Loucy (cell line): ENCODE measurements around the gene MPG.

Source experiments
- H2AFZ ChIP-seq: fragments of 200-600 bp; sonication (generic); 2 replicates; pipeline ENCODE4 v1.6.0; 2016; ENCODE audit warnings: antibody characterized with exemption, mild to moderate bottlenecking, low read length, moderate library complexity
- H3F3A ChIP-seq: fragments of 200-600 bp; 2 replicates; pipeline ENCODE4 v1.6.0; 2016; ENCODE audit warnings: antibody characterized with exemption, low read depth, mild to moderate bottlenecking
- H3K27me3 ChIP-seq: fragments of 200-600 bp; sonication (generic); 2 replicates; pipeline ENCODE4 v1.6.1; 2014; ENCODE audit warnings: low read length, mild to moderate bottlenecking; ENCODE audit not compliant: insufficient read depth, poor library complexity, severe bottlenecking
- H3K36me3 ChIP-seq: fragments of 200-600 bp; sonication (generic); 2 replicates; pipeline ENCODE4 v1.6.1; 2016; ENCODE audit warnings: low read length; ENCODE audit not compliant: insufficient read depth
- H3K4me1 ChIP-seq: fragments of 200-600 bp; sonication (generic); 2 replicates; pipeline ENCODE4 v1.5.1; 2014; ENCODE audit warnings: low read length, mild to moderate bottlenecking; ENCODE audit not compliant: insufficient read depth, poor library complexity, severe bottlenecking
- H3K4me2 ChIP-seq: fragments of 200-600 bp; sonication (generic); 2 replicates; pipeline ENCODE4 v1.6.0; 2014; ENCODE audit warnings: antibody characterized with exemption, low read length, low read depth, mild to moderate bottlenecking; ENCODE audit not compliant: poor library complexity, severe bottlenecking
- H3K4me3 ChIP-seq: fragments of 200-600 bp; sonication (generic); 2 replicates; pipeline ENCODE4 v1.5.1; 2014; ENCODE audit warnings: low read length, mild to moderate bottlenecking, mixed read lengths; ENCODE audit not compliant: poor library complexity, severe bottlenecking
- H3K79me2 ChIP-seq: fragments of 200-600 bp; sonication (generic); 2 replicates; pipeline ENCODE4 v1.6.1; 2014; ENCODE audit warnings: low read length; ENCODE audit not compliant: insufficient read depth
- H3K9ac ChIP-seq: fragments of 200-600 bp; sonication (generic); 2 replicates; pipeline ENCODE4 v1.6.0; 2014; ENCODE audit warnings: mild to moderate bottlenecking, low read depth, low read length, moderate library complexity; ENCODE audit not compliant: poor library complexity, severe bottlenecking
- H3K9me2 ChIP-seq: fragments of 200-600 bp; sonication (generic); replicated peaks from 2 replicates; pipeline ENCODE4 v1.6.1; 2016; ENCODE audit warnings: low read depth, low read length, mixed read lengths
- H3K9me3 ChIP-seq: fragments of 200-600 bp; sonication (generic); 2 replicates; pipeline ENCODE4 v1.6.1; 2014; ENCODE audit warnings: mild to moderate bottlenecking, antibody characterized with exemption, low read length, low read depth; ENCODE audit not compliant: insufficient read depth
- H4K20me1 ChIP-seq: fragments of 200-600 bp; sonication (generic); 2 replicates; pipeline ENCODE4 v1.6.0; 2014; ENCODE audit warnings: antibody characterized with exemption, low read length, mild to moderate bottlenecking; ENCODE audit not compliant: insufficient read depth, poor library complexity, severe bottlenecking
- EZH2phosphoT487 ChIP-seq: fragments of 200-600 bp; IDR thresholded peaks from 2 replicates; pipeline ENCODE4 v1.6.1; 2018; ENCODE audit warnings: antibody characterized with exemption, mild to moderate bottlenecking, moderate library complexity, borderline replicate concordance
- TF ChIP-seq, protein P1 (sequence below): fragments of 200-600 bp; sonication (generic); conservative IDR thresholded peaks from 2 replicates; pipeline ENCODE4 v1.5.1; 2014; ENCODE audit warnings: mild to moderate bottlenecking, antibody characterized with exemption, low read length

Gene MPG

GRCh38 chr16:67884-68789, 9.9 kb upstream of the MPG start:
- TF ChIP-seq, protein P1, sequence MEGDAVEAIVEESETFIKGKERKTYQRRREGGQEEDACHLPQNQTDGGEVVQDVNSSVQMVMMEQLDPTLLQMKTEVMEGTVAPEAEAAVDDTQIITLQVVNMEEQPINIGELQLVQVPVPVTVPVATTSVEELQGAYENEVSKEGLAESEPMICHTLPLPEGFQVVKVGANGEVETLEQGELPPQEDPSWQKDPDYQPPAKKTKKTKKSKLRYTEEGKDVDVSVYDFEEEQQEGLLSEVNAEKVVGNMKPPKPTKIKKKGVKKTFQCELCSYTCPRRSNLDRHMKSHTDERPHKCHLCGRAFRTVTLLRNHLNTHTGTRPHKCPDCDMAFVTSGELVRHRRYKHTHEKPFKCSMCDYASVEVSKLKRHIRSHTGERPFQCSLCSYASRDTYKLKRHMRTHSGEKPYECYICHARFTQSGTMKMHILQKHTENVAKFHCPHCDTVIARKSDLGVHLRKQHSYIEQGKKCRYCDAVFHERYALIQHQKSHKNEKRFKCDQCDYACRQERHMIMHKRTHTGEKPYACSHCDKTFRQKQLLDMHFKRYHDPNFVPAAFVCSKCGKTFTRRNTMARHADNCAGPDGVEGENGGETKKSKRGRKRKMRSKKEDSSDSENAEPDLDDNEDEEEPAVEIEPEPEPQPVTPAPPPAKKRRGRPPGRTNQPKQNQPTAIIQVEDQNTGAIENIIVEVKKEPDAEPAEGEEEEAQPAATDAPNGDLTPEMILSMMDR = no peak
- no peak for TF ChIP-seq EZH2phosphoT487
- no peak overlapping the region for H3K4me3 ChIP-seq
- no peaks in the 10 kb centered on the region for H4K20me1 ChIP-seq
- H3K4me2 ChIP-seq = no peak overlapping the region
- no peak overlapping the region for H2AFZ ChIP-seq
- no peaks in the 10 kb centered on the region for H3K79me2 ChIP-seq
- peaks cover 14% of the 10 kb centered on the region for H3K4me1 ChIP-seq
- no peaks in the 10 kb centered on the region for H3K9me2 ChIP-seq
- no peaks in the 10 kb centered on the region for H3F3A ChIP-seq
- no peaks in the 10 kb centered on the region for H3K27me3 ChIP-seq
- H3K36me3 ChIP-seq = no peaks in the 10 kb centered on the region
- no peaks in the 10 kb centered on the region for H3K9me3 ChIP-seq
- H3K9ac ChIP-seq = no peak overlapping the region

GRCh38 chr16:69181-69580, 8.8 kb upstream of the MPG start:
- H3K4me2 ChIP-seq = no peak overlapping the region
- no peaks in the 10 kb centered on the region for H3K36me3 ChIP-seq

DNA sequence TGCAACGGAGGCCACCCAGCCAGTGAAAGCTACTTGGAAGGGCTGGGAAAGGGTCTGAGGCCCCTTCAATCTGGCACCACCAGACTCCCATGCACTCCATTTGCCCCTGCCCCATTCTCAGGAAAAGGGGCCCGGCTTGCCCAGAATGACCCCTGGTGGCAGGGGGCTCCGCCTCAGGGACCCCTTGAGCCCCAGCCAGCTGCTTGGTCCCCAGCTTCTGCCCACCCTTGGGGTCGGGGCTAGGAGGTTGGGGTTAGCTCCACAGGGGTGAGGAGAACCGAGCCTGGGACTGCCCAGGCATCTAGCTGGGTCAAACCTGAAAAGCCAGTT, 6.8 kb upstream of the MPG start:
- H3K27me3 ChIP-seq = no peaks in the 10 kb centered on the region
- TF ChIP-seq, protein P1 = no peak
- TF ChIP-seq EZH2phosphoT487 = no peak
- H3K4me3 ChIP-seq = no peak overlapping the region
- no peaks in the 10 kb centered on the region for H3K9me3 ChIP-seq
- peaks cover 18% of the 10 kb centered on the region for H3K4me1 ChIP-seq
- no peaks in the 10 kb centered on the region for H3F3A ChIP-seq
- no peaks in the 10 kb centered on the region for H3K9me2 ChIP-seq
- no peaks in the 10 kb centered on the region for H4K20me1 ChIP-seq
- no peaks in the 10 kb centered on the region for H3K79me2 ChIP-seq
- H3K9ac ChIP-seq = no peak overlapping the region
- no peak overlapping the region for H2AFZ ChIP-seq
- no peak overlapping the region for H3K4me2 ChIP-seq
- no peaks in the 10 kb centered on the region for H3K36me3 ChIP-seq

More at GRCh38 chr16:69181-69580, 8.8 kb upstream of the MPG start:
- Histone ChIP-seq H3K9me2 (no peaks in the 10 kb centered on the region), H3K79me2 (no peaks in the 10 kb centered on the region), H3K4me3 (no peak overlapping the region), H2AFZ (no peak overlapping the region), H3F3A (no peaks in the 10 kb centered on the region), H4K20me1 (no peaks in the 10 kb centered on the region), H3K9ac (no peak overlapping the region), H3K9me3 (no peaks in the 10 kb centered on the region), H3K4me1 (peaks cover 14% of the 10 kb centered on the region), H3K27me3 (no peaks in the 10 kb centered on the region)
- TF ChIP-seq EZH2phosphoT487 = no peak
- TF ChIP-seq, protein P1 = no peak
